ENCODE results near the gene TRIM29. TPM values are rescaled to one million over a fixed set of nuclear protein-coding genes. Genes with fewer than 3 reads are reported as not detected.

The TRIM29 gene
- total and polyA plus RNA-seq, 4 donors = 0.13 to 3.6 (median 0.84) TPM

Other genes with a start within 250 kb of the TRIM29 start
- gene OAF, start 72.9 kb upstream of the TRIM29 start, total RNA-seq = 10 to 100 TPM; 23.6 to 79.1 TPM
- gene OAF, start 72.9 kb upstream of the TRIM29 start, polyA plus RNA-seq = 1 to 10 TPM; 4.8 to 9.4 TPM
- gene POU2F3, start 102.0 kb upstream of the TRIM29 start, total RNA-seq = not detected
- 1 to 10 TPM in 1 of 2 donors, under 1 TPM in 1; 0.31 to 2.4 TPM for gene POU2F3, start 102.0 kb upstream of the TRIM29 start, polyA plus RNA-seq
- gene TLCD5, start 187.2 kb upstream of the TRIM29 start, total RNA-seq = 10 to 100 TPM in 1 of 2 donors, 1 to 10 TPM in 1; 7.9 to 10.5 TPM
- 1 to 10 TPM; 2.3 to 6.1 TPM for gene TLCD5, start 187.2 kb upstream of the TRIM29 start, polyA plus RNA-seq
- gene ARHGEF12, start 198.3 kb upstream of the TRIM29 start, total RNA-seq = 100 to 1,000 TPM; 126 to 143 TPM
- 10 to 100 TPM; 21.7 to 25.8 TPM for gene ARHGEF12, start 198.3 kb upstream of the TRIM29 start, polyA plus RNA-seq

All from aorta (tissue), 4 donors.